Measurements from ENCODE around the gene KLF7. TPM values are rescaled to one million over a fixed set of nuclear protein-coding genes. Genes with fewer than 3 reads are reported as not detected.

The KLF7 gene
- total RNA-seq, 1 donor from 2014 or later: 36.7 TPM

- H3K4me3 Mint-ChIP-seq (ENCODE audit: unreplicated experiment): peak overlapping the region; percentile 91
- peaks cover 63% of the 10 kb centered on the region for H3K4me1 Mint-ChIP-seq (ENCODE audit: unreplicated experiment)
- no peaks in the 10 kb centered on the region for H3K27me3 Mint-ChIP-seq (ENCODE audit: unreplicated experiment)
- peak overlapping the region; percentile 100 for H3K27ac Mint-ChIP-seq (ENCODE audit: unreplicated experiment)
- TF ChIP-seq CTCF (IDR thresholded peaks at IDR 0.05): no peak
- DNase-seq (ENCODE audit: extremely low spot score, unreplicated experiment): no peak
- H3K9me3 Mint-ChIP-seq (ENCODE audit: unreplicated experiment): no peaks in the 10 kb centered on the region
- no peaks in the 10 kb centered on the region for H3K36me3 Mint-ChIP-seq (ENCODE audit: unreplicated experiment)
Observed at GRCh38 chr2:207161247-207162123, 4.3 kb downstream of the KLF7 start.

- no peaks in the 10 kb centered on the region for H3K27me3 Mint-ChIP-seq (ENCODE audit: unreplicated experiment)
- H3K9me3 Mint-ChIP-seq (ENCODE audit: unreplicated experiment): no peaks in the 10 kb centered on the region
- H3K4me1 Mint-ChIP-seq (ENCODE audit: unreplicated experiment): peaks cover 76% of the 10 kb centered on the region
- DNase-seq (ENCODE audit: extremely low spot score, unreplicated experiment): no peak
- H3K27ac Mint-ChIP-seq (ENCODE audit: unreplicated experiment): no peak overlapping the region
- H3K36me3 Mint-ChIP-seq (ENCODE audit: unreplicated experiment): no peaks in the 10 kb centered on the region
- TF ChIP-seq CTCF (IDR thresholded peaks at IDR 0.05): no peak
- no peak overlapping the region for H3K4me3 Mint-ChIP-seq (ENCODE audit: unreplicated experiment)
Observed at GRCh38 chr2:207160115-207160514, 5.6 kb downstream of the KLF7 start.

- Mint-ChIP-seq H3K27me3 (ENCODE audit: unreplicated experiment) (no peaks in the 10 kb centered on the region), H3K36me3 (ENCODE audit: unreplicated experiment) (no peaks in the 10 kb centered on the region), H3K4me3 (ENCODE audit: unreplicated experiment) (no peak overlapping the region), H3K4me1 (ENCODE audit: unreplicated experiment) (peaks cover 87% of the 10 kb centered on the region), H3K27ac (ENCODE audit: unreplicated experiment) (no peak overlapping the region), H3K9me3 (ENCODE audit: unreplicated experiment) (no peaks in the 10 kb centered on the region)
- no peak for TF ChIP-seq CTCF (IDR thresholded peaks at IDR 0.05)
- DNase-seq (ENCODE audit: extremely low spot score, unreplicated experiment): no peak
Observed at GRCh38 chr2:207159002-207159401, 6.7 kb downstream of the KLF7 start.

- Mint-ChIP-seq H3K27me3 (ENCODE audit: unreplicated experiment) (no peaks in the 10 kb centered on the region), H3K36me3 (ENCODE audit: unreplicated experiment) (no peaks in the 10 kb centered on the region), H3K9me3 (ENCODE audit: unreplicated experiment) (no peaks in the 10 kb centered on the region), H3K4me1 (ENCODE audit: unreplicated experiment) (peaks cover 92% of the 10 kb centered on the region), H3K27ac (ENCODE audit: unreplicated experiment) (no peak overlapping the region), H3K4me3 (ENCODE audit: unreplicated experiment) (no peak overlapping the region)
- no peak for DNase-seq (ENCODE audit: extremely low spot score, unreplicated experiment)
- no peak for TF ChIP-seq CTCF (IDR thresholded peaks at IDR 0.05)
Observed at GRCh38 chr2:207157731-207158130, 8.0 kb downstream of the KLF7 start.

GRCh38 chr2:207157162-207157481 lies 8.6 kb downstream of the KLF7 start:
- Mint-ChIP-seq H3K4me1 (ENCODE audit: unreplicated experiment) (peaks cover 92% of the 10 kb centered on the region), H3K4me3 (ENCODE audit: unreplicated experiment) (no peak overlapping the region), H3K27ac (ENCODE audit: unreplicated experiment) (no peak overlapping the region), H3K9me3 (ENCODE audit: unreplicated experiment) (no peaks in the 10 kb centered on the region), H3K36me3 (ENCODE audit: unreplicated experiment) (no peaks in the 10 kb centered on the region), H3K27me3 (ENCODE audit: unreplicated experiment) (no peaks in the 10 kb centered on the region)
- no peak for DNase-seq (ENCODE audit: extremely low spot score, unreplicated experiment)
- TF ChIP-seq CTCF (IDR thresholded peaks at IDR 0.05): no peak
